HepG2 (cell line): ENCODE measurements around the gene FAM229A. TPM values are rescaled to one million over a fixed set of nuclear protein-coding genes. Genes with fewer than 3 reads are reported as not detected.
A peak's percentile ranks its signal among the peaks of the same experiment; 100 is the strongest.

Experiments used
- CBX2 ChIP-seq, 2 experiments: fragments of 200-600 bp in 1 of 2; sonication (generic); formaldehyde crosslinking in 1 of 2; IDR thresholded peaks; 2 replicates each; pipeline versions ENCODE4 v1.7.0 to v1.8.1; 2018 to 2022; ENCODE audit warnings: low read depth in 2 of 2, low read length in 1 of 2, mild to moderate bottlenecking in 1 of 2, missing genetic modification reagents in 1 of 2
- FOXP4 ChIP-seq: sonication (generic); formaldehyde crosslinking; IDR thresholded peaks from 2 replicates; pipeline ENCODE4 v1.4.0; 2020; ENCODE audit warnings: missing genetic modification reagents
- HMG20A ChIP-seq: IDR thresholded peaks from 2 replicates; pipeline ENCODE4 v1.6.1; 2016; ENCODE audit warnings: borderline replicate concordance
- KDM2A ChIP-seq: sonication (generic); formaldehyde crosslinking; IDR thresholded peaks from 2 replicates; pipeline ENCODE4 v1.4.0; 2020; ENCODE audit warnings: low read depth, missing genetic modification reagents, borderline replicate concordance
- KMT2B ChIP-seq: IDR thresholded peaks from 2 replicates; pipeline ENCODE4 v1.6.1; 2016; ENCODE audit warnings: missing genetic modification reagents, missing compliant biosample characterization
- MIER3 ChIP-seq: IDR thresholded peaks from 2 replicates; pipeline ENCODE4 v1.6.1; 2016; ENCODE audit warnings: missing compliant biosample characterization, borderline replicate concordance
- NR2F1 ChIP-seq, 2 experiments: fragments of 450-650 bp in 1 of 2; formaldehyde crosslinking in 1 of 2; IDR thresholded peaks; 2 replicates each; pipeline versions ENCODE4 v1.5.0 to v1.6.1; 2016 to 2020; ENCODE audit warnings: mild to moderate bottlenecking in 1 of 2, missing compliant biosample characterization in 1 of 2, missing genetic modification reagents in 1 of 2, moderate library complexity in 1 of 2
- SMAD1 ChIP-seq: sonication (generic); formaldehyde crosslinking; IDR thresholded peaks from 2 replicates; pipeline ENCODE4 v1.4.0; 2020; ENCODE audit warnings: missing genetic modification reagents, low read depth, mild to moderate bottlenecking, borderline replicate concordance
- TBX3 ChIP-seq: fragments of 450-650 bp; IDR thresholded peaks from 2 replicates; pipeline ENCODE4 v1.6.1; 2017; ENCODE audit warnings: antibody characterized with exemption, mild to moderate bottlenecking, inconsistent platforms, borderline replicate concordance
- ZNF136 ChIP-seq: sonication (generic); formaldehyde crosslinking; IDR thresholded peaks from 2 replicates; pipeline ENCODE4 v1.8.1; 2022; ENCODE audit warnings: low read depth, mild to moderate bottlenecking, moderate library complexity, missing genetic modification reagents
- ZNF543 ChIP-seq: sonication (generic); formaldehyde crosslinking; IDR thresholded peaks from 2 replicates; pipeline ENCODE4 v1.4.0; 2020; ENCODE audit warnings: mild to moderate bottlenecking, missing genetic modification reagents
- ZNF703 ChIP-seq: sonication (generic); formaldehyde crosslinking; IDR thresholded peaks from 2 replicates; pipeline ENCODE4 v1.5.1; 2020; ENCODE audit warnings: missing genetic modification reagents, mild to moderate bottlenecking, moderate library complexity, borderline replicate concordance
- ZNF83 ChIP-seq: sonication (generic); formaldehyde crosslinking; IDR thresholded peaks from 2 replicates; pipeline ENCODE4 v1.4.0; 2020; ENCODE audit warnings: missing genetic modification reagents, mild to moderate bottlenecking, borderline replicate concordance
- ZSCAN12 ChIP-seq: sonication (generic); formaldehyde crosslinking; IDR thresholded peaks from 2 replicates; pipeline ENCODE4 v1.9.0; 2021; ENCODE audit warnings: mild to moderate bottlenecking, missing genetic modification reagents
- ZUFSP ChIP-seq: sonication (generic); formaldehyde crosslinking; IDR thresholded peaks from 2 replicates; pipeline ENCODE4 v1.9.0; 2021; ENCODE audit warnings: missing genetic modification reagents, mild to moderate bottlenecking, borderline replicate concordance
- polyA plus RNA-seq, 8 experiments: library from polyadenylated mRNA; depleted of rRNA in 3 of 8; stranded (reverse) in 7 of 8; unstranded in 1 of 8; fragments of >200 nt; fragmentation: Illumina TruSeq in 4 of 8; extraction: Trizol in 4 of 8; gene quantifications; 2 replicates each; pipeline versions ENCODE4 v1.2.1 to v1.2.3, GENCODE V29; 2011 to 2016; ENCODE audit warnings: low read depth in 4 of 8, missing spikeins in 1 of 8, mixed read lengths in 1 of 8; ENCODE audit not compliant: insufficient read depth in 1 of 8
- total RNA-seq, 5 experiments: library from RNA; depleted of rRNA; stranded (reverse); fragments of >200 nt; fragmentation: Illumina TruSeq; extraction: Trizol; gene quantifications; 2 replicates each; pipeline ENCODE4 v1.2.3, GENCODE V29; 2016; ENCODE audit warnings: low read depth in 1 of 5
- TF ChIP-seq, protein P1 (sequence below): sonication (generic); formaldehyde crosslinking; IDR thresholded peaks from 2 replicates; pipeline ENCODE4 v1.5.0; 2020; ENCODE audit warnings: missing genetic modification reagents
- TF ChIP-seq, protein P2 (sequence below): sonication (generic); formaldehyde crosslinking; IDR thresholded peaks from 2 replicates; pipeline ENCODE4 v1.4.0; 2020; ENCODE audit warnings: missing genetic modification reagents, borderline replicate concordance
- TF ChIP-seq, protein P3 (sequence below): IDR thresholded peaks from 2 replicates; pipeline ENCODE4 v1.6.1; 2016; ENCODE audit warnings: low read depth, borderline replicate concordance

Gene FAM229A
- total and polyA plus RNA-seq, 2 of the 13 experiments (the other 11 are each of a cell fraction or from before 2014, with no cell fraction given) = 3.2 to 17.6 TPM

- TF ChIP-seq KDM2A (no peak), SMAD1 (CRISPR knock-in tag) (peak; percentile 88), MIER3 (CRISPR knock-in tag) (no peak; the same call in 1 of the 2 replicates), KMT2B (CRISPR knock-in tag) (no peak), ZNF543 (CRISPR knock-in tag) (0 out of 2 replicates have a peak, but pooled peaks have one; percentile 16), ZNF83 (no peak), NR2F1 (CRISPR knock-in tag; IDR thresholded peaks at IDR 0.05) (no peak), CBX2 (IDR thresholded peaks at IDR 0.05; ENCODE audit: low read depth, low read length) (no peak), CBX2 (CRISPR knock-in tag; IDR thresholded peaks at IDR 0.05; ENCODE audit: low read depth) (no peak), TBX3 (no peak), ZNF136 (CRISPR knock-in tag) (no peak), HMG20A (CRISPR knock-in tag) (no peak), FOXP4 (no peak), ZSCAN12 (CRISPR knock-in tag) (no peak), ZNF703 (CRISPR knock-in tag) (peak; percentile 53; the same call in 1 of the 2 replicates), ZUFSP (no peak)
- TF ChIP-seq, protein P1, sequence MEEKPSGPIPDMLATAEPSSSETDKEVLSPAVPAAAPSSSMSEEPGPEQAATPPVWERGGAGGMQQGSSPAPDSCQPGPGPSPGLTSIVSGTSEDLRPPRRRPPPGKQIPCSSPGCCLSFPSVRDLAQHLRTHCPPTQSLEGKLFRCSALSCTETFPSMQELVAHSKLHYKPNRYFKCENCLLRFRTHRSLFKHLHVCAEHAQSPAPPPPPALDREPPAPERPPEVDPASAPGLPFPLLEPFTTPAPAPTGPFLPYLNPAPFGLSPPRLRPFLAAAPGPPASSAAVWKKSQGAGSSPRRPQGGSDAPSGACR (CRISPR knock-in tag) = 0 out of 2 replicates have a peak, but pooled peaks have one; percentile 42
- TF ChIP-seq, protein P2, sequence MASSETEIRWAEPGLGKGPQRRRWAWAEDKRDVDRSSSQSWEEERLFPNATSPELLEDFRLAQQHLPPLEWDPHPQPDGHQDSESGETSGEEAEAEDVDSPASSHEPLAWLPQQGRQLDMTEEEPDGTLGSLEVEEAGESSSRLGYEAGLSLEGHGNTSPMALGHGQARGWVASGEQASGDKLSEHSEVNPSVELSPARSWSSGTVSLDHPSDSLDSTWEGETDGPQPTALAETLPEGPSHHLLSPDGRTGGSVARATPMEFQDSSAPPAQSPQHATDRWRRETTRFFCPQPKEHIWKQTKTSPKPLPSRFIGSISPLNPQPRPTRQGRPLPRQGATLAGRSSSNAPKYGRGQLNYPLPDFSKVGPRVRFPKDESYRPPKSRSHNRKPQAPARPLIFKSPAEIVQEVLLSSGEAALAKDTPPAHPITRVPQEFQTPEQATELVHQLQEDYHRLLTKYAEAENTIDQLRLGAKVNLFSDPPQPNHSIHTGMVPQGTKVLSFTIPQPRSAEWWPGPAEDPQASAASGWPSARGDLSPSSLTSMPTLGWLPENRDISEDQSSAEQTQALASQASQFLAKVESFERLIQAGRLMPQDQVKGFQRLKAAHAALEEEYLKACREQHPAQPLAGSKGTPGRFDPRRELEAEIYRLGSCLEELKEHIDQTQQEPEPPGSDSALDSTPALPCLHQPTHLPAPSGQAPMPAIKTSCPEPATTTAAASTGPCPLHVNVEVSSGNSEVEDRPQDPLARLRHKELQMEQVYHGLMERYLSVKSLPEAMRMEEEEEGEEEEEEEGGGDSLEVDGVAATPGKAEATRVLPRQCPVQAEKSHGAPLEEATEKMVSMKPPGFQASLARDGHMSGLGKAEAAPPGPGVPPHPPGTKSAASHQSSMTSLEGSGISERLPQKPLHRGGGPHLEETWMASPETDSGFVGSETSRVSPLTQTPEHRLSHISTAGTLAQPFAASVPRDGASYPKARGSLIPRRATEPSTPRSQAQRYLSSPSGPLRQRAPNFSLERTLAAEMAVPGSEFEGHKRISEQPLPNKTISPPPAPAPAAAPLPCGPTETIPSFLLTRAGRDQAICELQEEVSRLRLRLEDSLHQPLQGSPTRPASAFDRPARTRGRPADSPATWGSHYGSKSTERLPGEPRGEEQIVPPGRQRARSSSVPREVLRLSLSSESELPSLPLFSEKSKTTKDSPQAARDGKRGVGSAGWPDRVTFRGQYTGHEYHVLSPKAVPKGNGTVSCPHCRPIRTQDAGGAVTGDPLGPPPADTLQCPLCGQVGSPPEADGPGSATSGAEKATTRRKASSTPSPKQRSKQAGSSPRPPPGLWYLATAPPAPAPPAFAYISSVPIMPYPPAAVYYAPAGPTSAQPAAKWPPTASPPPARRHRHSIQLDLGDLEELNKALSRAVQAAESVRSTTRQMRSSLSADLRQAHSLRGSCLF (CRISPR knock-in tag) = no peak
- TF ChIP-seq, protein P3, sequence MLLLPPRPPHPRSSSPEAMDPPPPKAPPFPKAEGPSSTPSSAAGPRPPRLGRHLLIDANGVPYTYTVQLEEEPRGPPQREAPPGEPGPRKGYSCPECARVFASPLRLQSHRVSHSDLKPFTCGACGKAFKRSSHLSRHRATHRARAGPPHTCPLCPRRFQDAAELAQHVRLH (CRISPR knock-in tag) = no peak
These were observed 10.7 kb downstream of the FAM229A start (continued) for GRCh38 chr1:32351399-32352238.
